ENCODE data around the gene IL19. TPM values are rescaled to one million over a fixed set of nuclear protein-coding genes. Genes with fewer than 3 reads are reported as not detected.

Gene IL19
- total and polyA plus RNA-seq, 4 donors = not detected

DNA sequence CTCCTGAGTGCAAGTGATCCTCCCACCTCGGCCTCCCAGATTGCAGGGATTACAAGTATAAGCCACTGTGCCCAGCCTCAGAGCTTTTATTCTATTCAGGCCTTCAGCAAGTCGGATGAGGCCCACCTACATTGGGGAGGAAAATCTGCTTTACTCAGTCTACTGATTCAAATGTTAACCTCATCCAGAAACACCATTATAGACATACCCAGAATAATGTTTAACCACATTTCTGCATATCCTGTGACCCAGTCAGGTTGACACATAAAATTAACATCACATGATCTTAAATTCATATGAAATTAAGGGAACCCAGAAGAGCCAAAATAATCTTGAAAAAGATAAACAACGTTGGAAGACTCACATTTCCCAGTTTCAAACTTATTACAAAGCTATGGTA lies 109.7 kb downstream of the IL19 start:
- no peak overlapping the region for H3K4me3 ChIP-seq (ENCODE audit: low read depth in 1 of 3, low read length in 3 of 3)
- H3K9me3 ChIP-seq (ENCODE audit: control insufficient read depth in 4 of 4, low read length in 3 of 4) = peaks cover 6 to 8% (median 7%) of the 10 kb centered on the region in 4 donors
- DNase-seq (ENCODE audit: low spot score) = no peak
- no peaks in the 10 kb centered on the region for H3K27me3 ChIP-seq (ENCODE audit: control insufficient read depth in 4 of 4, insufficient read depth in 4 of 4, low read length in 3 of 4)
- WGBS = 78% methylated on average over 3 of the region's 3 CpGs
- TF ChIP-seq REST (IDR thresholded peaks at IDR 0.05) (no peak), FOXA2 (IDR thresholded peaks at IDR 0.05) (no peak), SP1 (IDR thresholded peaks at IDR 0.05) (no peak), TAF1 (conservative IDR thresholded peaks at IDR 0.05) (no peak), NR2F2 (IDR thresholded peaks at IDR 0.05) (no peak), GABPA (IDR thresholded peaks at IDR 0.05 in 1 of 2, conservative IDR thresholded peaks at IDR 0.05 in 1 of 2) (no peak), HNF4G (IDR thresholded peaks at IDR 0.05) (no peak), JUND (IDR thresholded peaks at IDR 0.05) (no peak), ATF3 (IDR thresholded peaks at IDR 0.05) (no peak), YY1 (IDR thresholded peaks at IDR 0.05) (no peak)
- TF ChIP-seq, protein P1, sequence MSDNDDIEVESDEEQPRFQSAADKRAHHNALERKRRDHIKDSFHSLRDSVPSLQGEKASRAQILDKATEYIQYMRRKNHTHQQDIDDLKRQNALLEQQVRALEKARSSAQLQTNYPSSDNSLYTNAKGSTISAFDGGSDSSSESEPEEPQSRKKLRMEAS (IDR thresholded peaks at IDR 0.05) = no peak
- no peak overlapping the region for H3K27ac ChIP-seq (ENCODE audit: low read depth in 1 of 2, low read length in 2 of 2)
- H3K9ac ChIP-seq (ENCODE audit: low read depth in 1 of 2, low read length in 2 of 2) = no peak overlapping the region
- H3K36me3 ChIP-seq (ENCODE audit: control insufficient read depth in 4 of 4, insufficient read depth in 3 of 4, low read depth in 1 of 4, low read length in 3 of 4) = no peaks in the 10 kb centered on the region
- H3K4me1 ChIP-seq (ENCODE audit: control insufficient read depth in 4 of 4, insufficient read depth in 4 of 4, low read length in 3 of 4) = no peaks in the 10 kb centered on the region

- no peak overlapping the region for H3K27ac ChIP-seq (ENCODE audit: low read depth in 1 of 2, low read length in 2 of 2)
- DNase-seq (ENCODE audit: low spot score) = no peak
- peaks cover 3 to 7% (median 7%) of the 10 kb centered on the region in 4 donors for H3K9me3 ChIP-seq (ENCODE audit: control insufficient read depth in 4 of 4, low read length in 3 of 4)
- H3K4me3 ChIP-seq (ENCODE audit: low read depth in 1 of 3, low read length in 3 of 3) = no peak overlapping the region
- 64% methylated on average over 3 of the region's 3 CpGs for WGBS
- H3K4me1 ChIP-seq (ENCODE audit: control insufficient read depth in 4 of 4, insufficient read depth in 4 of 4, low read length in 3 of 4) = no peaks in the 10 kb centered on the region
- H3K9ac ChIP-seq (ENCODE audit: low read depth in 1 of 2, low read length in 2 of 2) = no peak overlapping the region
- TF ChIP-seq RAD21 (IDR thresholded peaks at IDR 0.05) (no peak), FOXA2 (IDR thresholded peaks at IDR 0.05) (no peak), NR2F2 (IDR thresholded peaks at IDR 0.05) (no peak), JUND (IDR thresholded peaks at IDR 0.05) (no peak), CTCF (IDR thresholded peaks at IDR 0.05; ENCODE audit: low read depth, low read length, missing input control) (no peak), FOXA1 (IDR thresholded peaks at IDR 0.05) (no peak)
- H3K27me3 ChIP-seq (ENCODE audit: control insufficient read depth in 4 of 4, insufficient read depth in 4 of 4, low read length in 3 of 4) = no peaks in the 10 kb centered on the region
- no peaks in the 10 kb centered on the region for H3K36me3 ChIP-seq (ENCODE audit: control insufficient read depth in 4 of 4, insufficient read depth in 3 of 4, low read depth in 1 of 4, low read length in 3 of 4)
Measured at GRCh38 chr1:206882555-206882954, 112.0 kb downstream of the IL19 start.

All from liver (tissue), 9 donors.